Activated naive CD4-positive, alpha-beta T cell treated with Interleukin-2 at 50 U/mL for 16 hours (primary cell): Measurements from ENCODE around the gene LPCAT3.

Experiments
- DNase-seq: peaks from one replicate; pipeline ENCODE4 v3.0.0-alpha.2; 2020

The LPCAT3 gene

DNA sequence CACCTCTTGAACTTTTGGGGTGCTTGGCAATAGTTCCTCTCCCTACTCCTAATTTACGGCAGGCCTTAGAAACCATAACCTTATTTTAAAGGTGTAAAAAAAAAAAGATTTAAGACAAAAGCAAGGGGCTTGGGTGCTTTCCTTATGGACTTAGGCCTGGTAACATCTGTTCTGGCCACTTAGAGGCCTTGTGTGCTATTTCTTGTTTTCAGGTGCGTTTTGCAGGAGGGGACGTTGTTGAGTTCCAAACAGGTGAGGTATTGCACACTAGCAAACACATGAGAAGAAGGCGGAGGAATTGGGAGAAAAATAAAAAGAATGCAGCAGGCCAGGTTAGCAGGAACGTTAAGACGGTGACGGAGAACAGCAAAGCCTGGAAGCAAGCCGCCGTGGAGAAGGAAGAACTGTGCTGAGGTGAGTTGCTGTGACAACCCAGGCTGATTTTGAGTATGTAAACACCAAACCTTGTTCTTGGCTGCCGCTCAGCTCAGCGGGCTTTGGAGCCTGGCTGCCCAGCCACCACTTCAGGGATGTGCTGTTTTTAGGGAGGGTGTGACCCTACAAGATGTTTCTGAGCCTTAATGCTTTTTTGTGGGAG, 30.2 kb downstream of the LPCAT3 start:
- no peak for DNase-seq

DNA sequence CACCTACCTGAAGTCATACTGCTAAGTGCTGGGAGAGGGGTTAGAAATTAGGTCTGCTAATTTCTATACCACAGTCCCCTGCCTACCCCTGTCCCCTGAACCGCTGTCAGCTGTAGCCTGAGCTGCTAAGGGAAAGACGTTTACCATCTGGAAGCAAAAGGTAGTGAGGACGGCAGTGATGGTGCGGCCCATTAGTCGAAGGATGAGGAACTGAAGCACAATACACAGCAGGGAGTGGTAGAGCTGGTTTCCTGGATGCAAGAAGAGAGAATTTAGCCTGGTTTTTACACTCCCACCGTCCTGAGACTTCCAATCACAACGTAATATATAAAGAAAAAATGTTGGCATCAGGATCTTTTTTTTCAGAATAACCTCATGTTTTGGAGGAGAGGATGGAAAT, 35.7 kb downstream of the LPCAT3 start:
- no peak for DNase-seq

DNA sequence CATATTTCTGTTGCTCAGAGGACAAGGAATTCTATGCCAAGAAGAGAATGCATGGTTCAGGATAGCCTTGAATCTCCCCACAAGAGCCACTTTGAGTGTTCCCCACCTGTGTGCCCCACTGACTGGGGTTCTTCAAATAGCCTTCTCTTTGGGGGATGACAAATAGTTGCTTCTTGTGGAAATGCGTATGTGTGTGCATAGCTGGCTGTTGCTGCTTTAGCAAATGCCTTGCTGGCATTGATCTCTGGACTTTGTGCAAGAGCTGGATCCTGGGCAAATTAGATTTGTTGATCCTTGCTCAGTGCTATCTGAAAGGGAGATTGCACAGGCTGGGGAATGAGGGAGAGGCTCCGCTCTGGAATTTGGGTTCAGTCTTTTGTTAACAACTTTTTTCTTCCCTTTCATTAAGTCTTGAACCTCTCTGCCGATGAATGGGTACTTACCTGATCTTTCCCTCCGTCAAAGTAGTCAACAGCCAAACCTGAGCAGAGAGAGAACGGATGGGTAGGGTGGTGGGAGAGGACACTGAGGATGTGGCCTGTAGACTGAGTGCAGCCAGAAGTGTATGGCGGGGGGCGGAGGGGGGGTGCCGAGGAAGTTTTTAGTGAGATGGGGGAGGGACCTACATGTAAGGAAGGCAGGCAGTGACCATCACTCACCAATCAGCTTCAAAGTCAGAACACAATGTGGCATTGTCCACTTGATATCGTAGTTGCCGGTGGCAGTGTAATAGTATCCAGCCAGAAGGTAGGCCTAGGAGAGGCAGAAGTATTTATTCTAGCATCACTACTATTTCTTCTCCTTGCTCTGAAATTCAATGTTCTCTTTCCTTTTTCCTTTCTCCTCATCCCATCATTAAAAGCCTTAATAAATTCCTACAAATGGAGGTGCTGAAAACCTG, 36.9 kb downstream of the LPCAT3 start:
- no peak for DNase-seq

DNA sequence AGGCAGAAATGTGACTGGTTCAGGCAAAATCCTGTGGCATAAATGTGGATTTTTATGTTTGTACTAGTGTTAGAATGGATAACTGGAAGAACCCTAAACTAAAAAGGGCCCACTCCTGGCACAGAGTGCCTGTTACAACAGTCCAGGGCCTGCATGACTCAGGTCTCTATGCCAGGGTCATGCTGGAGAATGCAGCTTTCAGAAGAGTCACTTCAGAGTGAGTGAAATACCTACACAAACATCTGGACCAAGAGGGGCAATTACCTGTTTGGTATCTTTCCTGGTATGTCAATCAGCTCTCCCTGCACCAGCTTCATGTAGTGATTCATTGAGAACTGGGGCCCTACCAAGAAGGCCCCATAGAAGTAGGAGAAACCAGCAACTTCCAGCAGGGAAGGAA, 37.5 kb downstream of the LPCAT3 start:
- no peak for DNase-seq

DNA sequence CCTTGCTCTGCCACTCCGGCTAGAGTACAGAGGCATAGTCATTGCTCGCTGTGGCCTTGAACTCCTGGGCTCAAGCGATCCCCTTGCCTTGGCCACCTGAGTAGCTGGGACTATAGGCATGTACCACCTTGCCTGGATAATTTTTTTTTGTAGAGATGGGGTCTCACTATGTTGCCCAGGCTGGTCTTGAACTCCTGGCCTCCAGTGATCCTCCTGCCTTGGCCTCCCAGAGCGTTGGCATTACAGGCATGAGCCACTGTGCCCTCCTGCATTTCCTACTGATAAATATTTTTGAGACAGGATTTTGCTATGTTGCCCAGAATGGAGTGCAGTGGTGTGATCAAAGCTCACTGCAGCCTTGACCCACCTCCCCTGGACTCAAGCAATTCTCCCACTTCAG, 38.2 kb downstream of the LPCAT3 start:
- DNase-seq, result no peak

DNA sequence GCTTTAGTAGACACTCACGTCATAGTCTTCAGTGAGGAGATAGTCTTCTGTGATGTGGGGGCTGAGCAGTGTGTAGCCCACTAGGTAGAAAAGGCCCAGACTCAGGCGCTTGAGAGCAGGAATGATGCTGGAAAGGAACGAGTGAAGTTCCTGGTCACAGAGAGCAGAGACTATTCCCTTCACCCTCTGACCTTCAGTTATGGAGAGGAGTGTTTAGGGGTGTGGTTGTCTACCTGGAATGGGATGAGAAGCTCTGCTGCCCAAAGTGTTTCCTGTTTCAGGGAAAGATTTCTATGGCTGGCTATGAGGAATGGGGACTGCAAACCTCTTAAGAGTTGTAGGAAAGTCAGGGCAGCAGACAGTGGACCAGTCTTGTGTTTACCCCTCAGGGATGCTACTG, 38.8 kb downstream of the LPCAT3 start:
- DNase-seq, result no peak

DNA sequence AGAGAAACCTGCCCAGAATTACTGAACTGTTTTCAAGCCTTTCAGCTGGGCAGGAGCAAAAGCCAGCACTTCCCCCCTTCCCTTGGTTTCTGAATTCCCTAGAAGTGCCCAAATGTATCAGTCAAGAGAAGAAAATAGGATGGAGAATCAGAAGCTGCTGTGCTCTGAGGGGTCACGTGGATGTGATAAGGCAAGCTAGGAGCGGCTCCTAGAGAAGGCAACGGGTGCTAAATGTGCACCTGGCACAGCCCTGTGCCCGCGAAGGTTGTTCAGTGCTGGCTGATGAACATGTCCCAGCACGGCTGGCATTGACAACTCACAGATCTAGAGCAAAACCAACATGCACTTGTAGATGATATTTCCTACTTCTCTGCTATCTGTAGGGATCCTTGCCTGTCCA, 39.3 kb downstream of the LPCAT3 start:
- no peak for DNase-seq

DNA sequence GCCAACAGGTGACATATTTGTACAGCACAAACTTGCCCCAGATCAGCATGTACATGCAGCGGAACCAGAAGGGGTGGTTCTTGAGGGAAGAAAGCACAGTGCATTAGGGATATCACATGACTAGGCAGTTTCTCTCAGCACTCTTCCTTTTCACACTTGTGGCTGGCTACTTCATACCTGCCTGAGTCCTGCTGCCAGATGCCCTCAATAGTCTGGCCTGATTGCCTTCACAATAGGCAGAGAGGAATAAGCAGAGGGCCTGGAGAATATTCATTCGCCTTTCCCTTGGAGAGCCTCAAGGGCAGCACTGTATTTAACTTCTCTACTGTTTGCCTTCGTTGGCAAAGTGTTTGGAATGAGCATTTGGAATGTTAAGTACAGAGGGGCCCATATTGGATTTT, 39.7 kb downstream of the LPCAT3 start:
- DNase-seq, result no peak

DNA sequence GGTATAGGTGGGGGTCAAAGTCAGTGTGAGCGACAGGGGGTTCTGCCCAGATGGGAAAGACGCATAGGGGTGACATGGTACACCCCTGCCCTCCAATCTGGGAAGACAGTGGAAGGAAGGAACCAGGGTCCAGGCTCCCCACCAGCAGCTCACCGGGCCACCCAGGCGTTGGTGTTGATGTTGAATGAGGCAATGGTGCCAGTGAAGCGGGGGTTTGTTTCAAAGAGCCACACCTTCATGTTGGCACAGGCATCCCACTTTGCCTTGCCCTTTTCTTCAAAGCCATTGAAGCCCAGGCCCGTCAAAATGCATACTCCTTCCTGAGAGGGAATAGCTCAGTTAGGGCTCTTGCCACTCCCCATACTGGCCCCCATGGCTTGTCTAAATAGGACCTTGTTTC, 40.1 kb downstream of the LPCAT3 start:
- DNase-seq, result no peak

DNA sequence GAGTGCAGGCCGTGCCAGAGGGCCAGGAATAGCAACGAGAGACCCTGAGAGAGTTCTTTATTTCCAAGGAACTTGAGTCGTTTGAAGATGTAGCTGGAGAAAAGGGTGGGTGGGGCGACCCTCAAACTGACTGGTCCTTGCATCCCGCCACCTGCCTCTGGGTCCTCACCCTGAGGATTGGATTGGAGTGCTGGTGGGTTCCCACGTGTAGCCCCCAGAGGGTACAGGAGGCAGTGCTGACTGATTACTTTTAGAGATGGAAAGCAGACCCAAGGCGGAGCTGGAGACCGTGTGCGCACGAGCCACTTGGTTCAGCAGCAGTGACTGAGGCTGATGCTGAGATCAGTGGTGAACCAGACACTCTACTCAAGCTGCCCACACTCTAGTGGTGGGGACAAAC, 40.6 kb downstream of the LPCAT3 start:
- DNase-seq, result no peak

DNA sequence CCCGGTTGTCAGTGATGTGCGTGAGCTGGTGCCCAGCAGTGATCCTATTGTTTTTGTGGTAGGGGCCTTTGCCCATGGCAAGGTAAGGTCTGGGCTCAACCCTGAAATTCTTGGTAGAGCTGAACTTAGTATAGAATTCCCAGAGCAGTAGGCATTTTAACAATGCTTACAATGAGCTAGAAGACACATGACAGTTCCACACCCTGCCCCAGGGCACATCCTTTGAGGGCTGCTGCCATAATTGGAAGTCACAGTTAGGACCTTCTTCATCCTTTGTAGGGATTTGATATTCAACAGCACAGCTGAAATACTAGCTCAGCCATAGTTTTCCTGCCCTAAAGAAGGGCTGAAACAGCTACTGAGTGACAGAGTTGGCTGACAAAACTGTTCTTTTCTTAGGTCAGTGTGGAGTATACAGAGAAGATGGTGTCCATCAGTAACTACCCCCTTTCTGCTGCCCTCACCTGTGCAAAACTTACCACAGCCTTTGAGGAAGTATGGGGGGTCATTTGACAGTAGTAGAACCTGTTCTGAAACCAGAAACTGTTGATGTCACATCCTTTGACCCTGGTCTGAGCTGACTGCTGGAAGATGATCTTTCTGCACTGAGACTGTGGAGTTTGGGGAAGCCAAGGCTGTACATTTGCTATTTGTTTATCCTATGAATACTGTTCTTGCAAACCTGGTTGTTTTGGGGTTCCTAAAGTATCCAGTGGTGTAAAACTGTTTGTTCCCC, 42.8 kb downstream of the LPCAT3 start:
- DNase-seq, result no peak

DNA sequence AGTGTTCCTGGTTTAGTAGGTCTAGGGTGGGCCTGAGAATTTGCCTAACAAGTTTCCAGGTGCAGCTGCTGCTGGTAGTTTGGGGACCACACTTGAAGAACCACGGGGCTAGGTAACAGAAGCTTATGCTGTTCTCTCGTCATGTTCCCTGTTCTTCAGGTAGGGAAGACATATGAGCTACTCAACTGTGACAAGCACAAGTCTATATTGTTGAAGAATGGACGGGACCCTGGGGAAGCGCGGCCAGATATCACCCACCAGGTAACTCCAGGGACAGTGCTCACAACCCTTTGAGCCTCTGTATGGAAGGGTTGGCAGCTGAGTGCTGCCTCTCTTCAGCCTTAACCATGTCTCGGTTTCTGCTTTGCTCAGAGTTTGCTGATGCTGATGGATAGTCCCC, 44.1 kb downstream of the LPCAT3 start:
- DNase-seq, result no peak

DNA sequence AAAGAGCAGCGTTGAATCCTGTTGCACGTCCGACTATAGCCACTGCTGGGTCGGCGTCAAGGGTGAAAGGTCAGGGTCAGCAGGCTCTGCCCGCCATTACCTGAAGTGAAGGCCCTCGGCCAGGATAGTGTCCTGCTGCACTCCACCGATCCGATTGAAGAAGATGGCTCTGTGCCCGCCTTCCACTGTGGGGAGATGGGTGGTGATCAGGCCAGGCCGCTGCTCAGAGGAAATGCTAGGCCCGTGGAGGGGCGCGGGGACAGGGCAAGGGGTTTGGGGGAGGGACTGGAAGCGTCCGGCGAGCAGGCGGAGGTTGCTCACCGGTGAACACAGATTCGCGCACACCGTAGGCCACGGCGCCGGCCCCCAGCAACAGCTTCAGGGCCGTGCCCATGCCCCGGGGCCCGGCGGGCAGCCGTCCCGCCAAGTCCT, 48.2 kb downstream of the LPCAT3 start:
- no peak for DNase-seq

DNA sequence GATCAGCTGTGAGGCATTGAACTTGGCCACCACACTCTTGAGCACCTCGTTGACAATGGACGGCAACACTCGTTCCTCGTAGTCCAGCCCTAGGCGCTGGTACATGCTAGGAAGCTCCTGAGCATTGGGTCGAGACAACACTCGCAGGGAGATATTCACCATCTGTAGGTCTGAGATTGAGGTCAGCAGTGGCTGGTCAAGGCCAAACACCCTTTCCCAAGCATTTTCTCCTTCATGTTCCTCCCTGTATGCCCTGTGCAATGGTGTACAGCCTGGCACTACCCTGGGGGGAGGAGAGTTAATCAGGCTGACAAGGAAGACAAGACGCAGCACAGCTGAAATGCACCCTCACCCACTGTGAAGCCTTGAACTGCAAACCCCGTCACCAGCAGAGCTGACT, 49.9 kb downstream of the LPCAT3 start:
- DNase-seq, result no peak

DNA sequence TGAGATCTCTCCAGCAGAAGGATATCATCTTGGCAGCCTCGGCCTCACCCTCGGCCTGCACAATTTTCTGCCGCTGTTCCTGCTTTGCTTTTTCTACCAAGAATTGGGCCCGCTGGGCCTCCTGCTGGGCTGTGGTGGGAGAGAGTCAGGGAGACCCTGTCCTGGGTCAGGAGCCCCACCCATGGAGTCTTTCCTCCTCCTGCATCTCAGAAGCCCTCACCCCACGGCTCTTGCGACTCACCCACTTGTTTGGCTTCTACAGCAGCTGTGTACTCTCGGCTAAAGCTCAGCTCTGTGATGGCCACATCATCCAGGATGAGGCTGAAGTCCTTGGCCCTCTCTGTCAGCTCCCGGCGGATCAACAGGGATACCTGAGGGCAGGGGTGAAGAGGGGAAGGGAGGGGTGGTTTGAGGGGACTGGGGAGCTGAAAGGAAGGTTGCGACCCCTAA, 50.6 kb downstream of the LPCAT3 start:
- no peak for DNase-seq

DNA sequence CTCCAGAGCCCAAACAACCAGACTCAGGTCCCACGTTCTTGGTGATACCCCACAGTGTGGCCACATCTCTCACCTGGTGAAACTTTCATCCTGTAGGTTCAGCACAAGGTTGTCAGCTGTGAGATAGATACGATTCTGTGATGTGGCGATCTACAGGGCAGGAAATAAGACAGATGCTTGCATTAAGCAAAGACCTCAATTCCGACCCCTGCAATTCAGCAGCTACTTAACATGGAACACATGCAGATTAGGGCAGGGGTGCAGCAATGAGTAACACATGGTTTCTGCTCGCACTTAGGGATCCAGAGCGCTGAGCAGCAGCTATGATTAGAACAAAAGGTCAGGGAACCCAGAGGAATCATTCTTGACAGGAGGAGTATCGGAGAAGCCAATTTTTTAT, 51.9 kb downstream of the LPCAT3 start:
- DNase-seq, result no peak

DNA sequence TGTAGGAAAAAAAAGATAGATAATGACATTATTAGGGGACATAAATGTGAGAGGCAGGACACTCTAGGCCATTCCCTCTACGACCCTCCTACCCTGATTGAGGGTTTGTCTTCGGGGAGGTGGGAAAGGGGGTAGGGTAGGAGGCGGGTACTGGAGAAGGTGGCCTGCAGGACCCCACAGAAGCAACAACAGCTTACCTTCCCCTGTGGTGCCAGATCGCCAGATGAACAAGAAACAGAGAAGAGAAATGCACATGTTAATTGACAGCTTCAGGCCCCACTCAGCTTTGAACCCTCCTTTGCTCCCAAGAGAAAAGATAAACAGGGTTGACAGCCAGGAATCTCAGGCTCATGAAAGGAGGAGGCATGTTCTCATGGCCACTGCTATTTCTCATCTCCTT, 52.6 kb downstream of the LPCAT3 start:
- DNase-seq, result no peak

DNA sequence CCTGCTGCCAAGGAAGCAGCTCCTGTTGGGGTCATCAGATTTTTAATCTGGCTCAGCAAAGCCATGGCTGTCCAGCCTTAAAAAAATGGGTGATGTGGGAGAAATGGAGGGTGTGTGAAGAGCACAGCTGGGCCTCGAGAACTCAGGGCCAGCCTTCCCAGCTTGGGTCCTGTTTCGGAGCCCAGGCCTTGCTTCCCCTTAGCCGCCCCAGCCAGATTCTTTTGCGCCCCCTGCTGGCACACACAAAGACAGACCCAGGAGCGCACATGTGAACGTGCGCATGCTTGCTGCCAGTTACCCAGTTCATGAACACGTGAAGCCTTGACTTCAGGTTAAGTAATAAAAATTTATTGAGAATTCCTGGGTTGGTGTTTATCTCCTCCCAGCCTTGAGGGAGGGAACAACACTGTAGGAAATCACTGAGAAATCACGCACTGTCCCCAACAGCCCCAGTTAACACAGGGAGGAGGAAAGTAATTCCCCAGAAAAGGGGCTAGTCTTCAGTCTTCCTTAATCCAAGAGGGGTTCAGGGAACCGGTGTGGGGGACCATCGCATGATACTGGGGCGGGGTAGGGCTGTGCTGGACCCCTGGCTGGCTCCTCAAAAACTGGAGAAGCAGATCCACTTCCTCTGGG, 53.1 kb downstream of the LPCAT3 start:
- DNase-seq, result peak; percentile 88

DNA sequence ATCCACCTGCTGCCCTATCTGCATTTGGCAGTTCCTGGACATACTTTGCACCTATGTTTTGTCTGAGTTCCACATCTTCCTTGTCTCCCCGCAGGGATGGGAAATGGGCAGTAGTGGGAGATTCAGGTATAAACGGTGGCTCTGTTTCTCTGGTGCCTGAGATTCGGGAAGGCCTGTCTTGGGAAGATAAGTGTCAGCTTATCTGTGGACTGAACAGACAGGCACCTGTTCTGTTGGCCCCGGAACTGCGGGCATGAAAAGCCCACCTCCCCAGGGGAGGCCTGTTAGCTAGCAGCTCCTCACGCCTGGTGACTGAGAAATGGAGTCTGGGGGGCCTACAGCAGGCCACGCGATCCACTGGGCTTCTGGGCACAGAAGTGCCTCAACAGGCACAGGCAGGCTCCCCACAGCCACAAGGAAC, 53.7 kb downstream of the LPCAT3 start:
- no peak for DNase-seq

DNA sequence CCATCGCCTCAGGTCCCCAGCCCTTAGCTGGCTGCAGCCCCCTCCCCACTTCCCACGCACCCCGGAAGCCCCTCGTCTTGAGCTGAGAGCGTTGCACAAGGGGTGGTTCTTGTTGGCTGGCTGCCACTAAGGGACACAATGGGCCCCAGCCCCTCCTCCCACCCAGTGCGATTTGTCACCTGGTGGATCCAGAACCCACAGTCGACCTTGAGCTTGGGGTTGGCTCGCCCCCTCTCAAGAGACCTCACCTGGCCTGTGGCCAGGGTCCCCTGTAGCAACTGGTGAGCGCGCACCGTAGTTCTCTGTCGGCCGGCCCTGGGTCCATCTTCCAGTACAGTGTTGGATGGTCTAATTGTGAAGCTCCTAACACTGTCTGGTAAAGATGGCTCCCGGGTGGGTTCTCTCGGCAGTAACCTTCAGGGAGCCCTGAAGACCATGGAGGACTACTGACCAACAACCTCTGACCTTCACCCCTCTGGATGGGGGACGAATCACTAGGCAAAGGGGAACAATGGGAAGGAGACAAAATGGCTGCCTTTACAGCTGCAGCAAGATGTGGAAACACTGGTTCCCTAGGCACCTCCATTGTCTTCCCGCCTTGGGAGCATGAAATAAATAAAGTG, 54.4 kb downstream of the LPCAT3 start:
- DNase-seq, result no peak

DNA sequence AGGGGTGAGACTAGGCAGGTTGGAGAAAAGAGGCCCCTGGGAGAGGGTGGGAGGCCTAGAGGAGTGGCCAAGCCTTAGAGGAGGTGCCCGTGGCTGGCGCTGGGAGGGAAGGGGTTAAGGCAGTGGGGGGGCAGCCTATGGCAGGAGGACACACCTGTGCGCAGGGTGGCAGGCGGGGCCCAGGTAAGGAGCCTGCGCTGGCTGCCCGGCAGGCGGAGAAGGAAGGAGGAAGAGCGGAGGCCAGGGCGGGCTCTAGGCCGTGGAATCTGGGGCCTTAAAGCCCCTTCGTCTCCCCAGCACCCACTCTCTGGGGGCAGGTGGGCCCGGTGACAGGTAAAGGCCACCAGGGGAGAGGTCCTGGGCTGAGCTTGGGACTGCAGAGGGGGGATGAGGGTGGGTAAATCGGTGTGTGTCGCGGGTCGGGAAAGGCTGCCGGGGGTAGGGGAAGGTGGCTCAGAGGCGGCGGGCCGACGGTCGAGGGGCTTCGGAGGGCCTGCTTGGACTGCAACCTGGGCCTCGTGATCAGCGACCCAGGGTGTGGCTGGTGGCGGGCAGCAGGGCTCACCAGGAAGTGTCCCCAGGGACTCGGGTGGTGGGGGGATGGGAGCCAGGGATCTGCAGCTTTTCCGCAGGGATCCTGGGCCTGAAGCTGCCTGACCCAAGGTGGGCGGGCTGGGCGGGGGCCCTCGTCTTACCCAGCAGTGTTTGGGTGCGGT, 55.1 kb downstream of the LPCAT3 start:
- no peak for DNase-seq
